GM18858 (cell line): ENCODE measurements around the gene INTS1.

Source experiments
- ATAC-seq: cut with Tn5 transposase; IDR thresholded peaks from one replicate; pipeline ENCODE4 v1.9.1; 2021; ENCODE audit not compliant: unreplicated experiment

INTS1 gene

DNA sequence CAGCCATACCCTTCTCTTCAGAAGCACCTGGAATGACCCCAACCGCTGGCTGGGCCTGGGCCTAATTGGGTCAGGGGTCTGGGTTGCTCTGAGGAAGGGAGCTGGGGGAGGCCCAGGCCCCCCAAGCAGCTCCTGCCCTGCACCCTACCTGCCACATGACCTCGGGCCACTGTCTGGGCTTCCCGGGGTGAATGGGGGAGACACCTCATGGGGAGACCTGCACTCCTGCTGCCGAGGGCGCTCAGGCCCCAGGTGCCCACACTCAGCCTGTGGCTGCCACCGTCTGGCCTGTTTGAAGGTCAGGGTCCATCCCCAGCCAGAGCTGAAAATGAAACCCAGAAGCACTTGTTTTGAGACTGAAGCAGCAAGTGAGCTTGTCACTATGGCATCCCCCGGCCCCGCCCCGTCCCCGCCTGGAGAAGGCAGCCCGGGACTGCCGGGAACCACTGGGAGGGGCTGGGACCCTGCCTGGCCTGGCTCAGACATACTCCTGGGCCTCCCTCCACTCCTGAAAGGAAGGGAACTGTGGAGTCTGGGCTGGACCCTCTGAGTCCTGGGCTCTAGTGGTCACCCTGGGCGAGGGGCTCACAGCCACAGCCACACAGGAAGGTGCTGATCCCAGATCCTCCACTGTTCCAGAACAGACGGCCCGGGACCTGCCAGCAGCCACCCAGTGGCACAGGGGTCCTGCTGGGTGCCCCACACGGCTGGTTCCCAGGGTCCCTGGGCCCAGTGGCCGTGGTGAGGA, 37.5 kb downstream of the INTS1 start:
- ATAC-seq, result no peak

- ATAC-seq, result no peak
Measured at GRCh38 chr7:1464694-1465093, 39.5 kb downstream of the INTS1 start.

DNA sequence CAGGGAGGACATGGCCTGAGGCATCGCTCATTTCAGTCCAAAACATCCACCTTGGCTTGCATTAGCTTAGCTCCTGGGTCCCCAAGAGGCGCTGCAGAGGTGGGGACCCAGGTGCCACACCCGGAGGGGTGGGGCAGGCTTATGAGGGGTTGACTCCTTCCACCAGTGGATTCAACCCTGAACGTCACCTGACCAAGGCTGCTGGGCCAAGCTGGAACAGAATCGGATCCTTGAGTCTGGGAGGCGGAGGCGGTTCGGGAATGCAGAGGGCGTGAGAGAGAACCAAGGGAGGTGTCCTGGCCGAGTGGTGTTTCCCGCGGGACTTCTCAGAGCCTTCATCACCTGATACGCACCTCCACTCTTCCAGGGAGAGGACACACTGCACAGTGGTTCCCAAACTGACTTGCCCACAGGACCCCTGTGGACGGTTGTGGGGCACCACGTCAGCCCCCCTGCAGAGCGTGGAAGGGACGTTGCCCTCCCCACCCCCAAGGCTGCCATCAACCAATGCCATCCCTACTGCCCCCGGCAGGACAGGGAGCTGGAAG, 40.4 kb downstream of the INTS1 start:
- ATAC-seq, result no peak

- ATAC-seq, result no peak
Measured at GRCh38 chr7:1461646-1462375, 42.4 kb downstream of the INTS1 start.

- no peak for ATAC-seq
Measured at GRCh38 chr7:1460821-1461645, 43.2 kb downstream of the INTS1 start.

DNA sequence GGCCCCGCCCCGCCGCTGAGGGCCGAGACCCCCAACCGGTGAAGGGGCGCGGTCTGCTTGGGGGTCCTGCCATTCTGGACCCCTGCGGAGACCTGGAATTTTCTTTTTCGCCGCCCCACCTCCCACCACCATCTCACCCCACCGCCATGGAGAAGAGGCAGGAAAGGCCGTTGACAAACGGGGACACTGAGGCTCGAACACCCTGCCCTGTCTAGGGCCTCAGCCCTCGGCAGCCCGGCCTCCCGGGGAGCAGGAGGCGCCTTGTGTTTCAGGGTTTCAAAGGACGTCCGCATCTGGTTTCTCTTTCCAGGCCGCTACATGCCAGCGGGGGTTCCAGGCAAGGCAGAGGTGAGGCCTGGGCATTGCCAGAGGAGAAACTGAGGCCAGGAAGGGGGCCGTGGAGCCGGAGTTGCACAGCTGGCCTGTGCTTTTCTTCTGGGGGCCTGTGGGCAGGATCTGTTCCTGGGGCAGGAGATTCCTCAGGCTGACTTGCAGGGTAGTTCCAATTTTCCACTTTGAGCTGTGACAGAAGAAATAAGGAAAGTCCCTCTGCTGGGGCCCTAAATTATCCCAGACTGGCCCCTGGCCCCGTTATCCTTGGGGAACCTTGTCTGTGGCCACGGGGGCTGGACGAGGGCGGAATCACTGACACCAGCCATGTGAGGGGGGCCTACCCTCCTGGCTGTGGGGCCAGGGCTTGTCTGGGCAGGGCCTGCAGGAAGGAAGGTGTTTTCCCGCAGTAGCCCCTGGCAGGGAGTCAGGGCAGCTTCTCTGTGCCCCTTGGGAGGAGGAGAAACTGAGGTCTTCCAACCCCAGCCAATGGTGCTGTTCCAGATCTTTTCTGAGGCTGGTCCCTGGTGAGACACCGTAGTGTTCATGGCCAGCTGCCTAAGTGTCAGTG, 44.0 kb downstream of the INTS1 start:
- no peak for ATAC-seq

GRCh38 chr7:1459512-1459892, 44.7 kb downstream of the INTS1 start:
- ATAC-seq, result peak; percentile 81

DNA sequence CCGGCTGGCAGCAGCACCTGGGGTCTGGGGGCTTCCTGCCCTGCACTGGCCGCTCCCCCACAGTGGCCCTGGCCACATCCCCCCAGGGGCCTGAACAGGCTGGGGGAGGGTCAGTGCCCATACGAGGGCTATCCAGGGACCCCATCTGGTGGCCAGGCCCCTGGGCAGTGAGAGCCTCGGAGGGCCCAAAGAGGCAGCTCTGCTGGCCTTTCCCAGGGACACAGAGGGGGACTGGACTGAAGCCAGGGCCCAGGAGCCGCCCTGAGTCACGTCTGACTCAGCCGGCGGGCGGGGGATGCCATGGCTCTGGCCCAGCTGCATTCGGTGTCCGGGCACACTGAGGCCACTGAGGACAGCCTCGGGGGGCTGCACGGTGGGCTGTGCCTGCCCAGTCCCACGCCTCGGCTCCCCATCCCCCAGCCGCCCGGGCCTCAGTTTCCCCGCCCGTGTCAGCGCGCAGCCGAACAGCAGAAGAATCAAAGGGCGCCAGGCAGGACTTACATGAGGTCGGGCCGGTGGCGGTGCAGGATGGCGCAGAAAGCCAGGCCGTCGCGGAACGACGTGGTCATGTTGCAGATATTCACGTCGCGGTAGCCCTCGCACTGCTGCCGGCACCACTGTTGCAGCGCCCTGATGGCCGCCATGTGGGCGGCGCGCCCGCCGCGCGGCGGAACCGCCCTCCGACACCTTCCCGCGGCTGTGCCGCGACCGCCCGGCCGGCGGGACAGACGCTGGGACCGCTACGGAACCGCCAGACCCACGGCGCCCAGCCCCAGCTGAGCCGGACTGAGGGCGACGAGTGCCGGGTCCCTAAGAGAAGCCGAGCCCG, 45.3 kb downstream of the INTS1 start, which contains the start of gene MICALL2:
Gene MICALL2 (minus strand): TSS at position 788 of the 829 bp plus-strand sequence. CDS start 144 bp downstream, at position 644.
- ATAC-seq, result peak; percentile 23

DNA sequence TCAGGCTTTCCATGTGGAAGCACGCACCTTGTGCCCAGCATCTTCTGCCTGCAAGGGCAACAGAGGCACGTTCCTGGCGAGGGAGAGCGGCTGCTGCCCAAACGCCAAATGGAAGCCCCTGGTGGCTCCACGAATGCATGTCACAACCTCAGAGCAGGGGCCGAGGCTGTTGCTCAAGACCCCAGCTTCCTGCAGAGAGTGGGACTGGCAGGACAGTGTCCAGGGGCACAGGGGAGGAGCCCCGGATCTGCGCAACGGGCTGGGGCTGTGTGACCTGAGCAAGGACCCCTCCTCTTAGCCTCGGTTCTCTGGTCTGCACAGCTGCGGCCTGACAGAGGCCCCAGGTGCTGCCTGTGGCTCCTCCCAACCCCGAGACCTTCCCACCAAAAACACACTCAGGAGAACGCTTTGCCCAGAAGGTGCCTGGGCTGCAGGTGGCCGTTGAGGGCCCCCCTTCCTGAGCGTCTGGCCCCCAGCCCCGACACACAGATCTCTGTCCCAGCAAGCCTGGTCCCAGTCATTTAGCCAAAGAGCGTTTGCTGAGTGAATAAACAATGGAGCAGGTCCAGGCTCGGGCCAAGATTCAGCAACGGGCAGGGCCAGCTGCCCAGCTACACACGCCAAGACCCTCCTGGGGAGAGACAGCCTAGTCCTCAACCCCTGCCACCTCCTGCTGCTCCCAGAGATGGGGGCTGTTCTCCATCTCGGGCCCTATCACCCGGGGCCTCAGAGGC, 46.1 kb downstream of the INTS1 start:
- ATAC-seq, result no peak

- ATAC-seq, result no peak
Measured at GRCh38 chr7:1457059-1457948, 46.9 kb downstream of the INTS1 start.

GRCh38 chr7:1455955-1456354, 48.2 kb downstream of the INTS1 start:
- ATAC-seq, result no peak

DNA sequence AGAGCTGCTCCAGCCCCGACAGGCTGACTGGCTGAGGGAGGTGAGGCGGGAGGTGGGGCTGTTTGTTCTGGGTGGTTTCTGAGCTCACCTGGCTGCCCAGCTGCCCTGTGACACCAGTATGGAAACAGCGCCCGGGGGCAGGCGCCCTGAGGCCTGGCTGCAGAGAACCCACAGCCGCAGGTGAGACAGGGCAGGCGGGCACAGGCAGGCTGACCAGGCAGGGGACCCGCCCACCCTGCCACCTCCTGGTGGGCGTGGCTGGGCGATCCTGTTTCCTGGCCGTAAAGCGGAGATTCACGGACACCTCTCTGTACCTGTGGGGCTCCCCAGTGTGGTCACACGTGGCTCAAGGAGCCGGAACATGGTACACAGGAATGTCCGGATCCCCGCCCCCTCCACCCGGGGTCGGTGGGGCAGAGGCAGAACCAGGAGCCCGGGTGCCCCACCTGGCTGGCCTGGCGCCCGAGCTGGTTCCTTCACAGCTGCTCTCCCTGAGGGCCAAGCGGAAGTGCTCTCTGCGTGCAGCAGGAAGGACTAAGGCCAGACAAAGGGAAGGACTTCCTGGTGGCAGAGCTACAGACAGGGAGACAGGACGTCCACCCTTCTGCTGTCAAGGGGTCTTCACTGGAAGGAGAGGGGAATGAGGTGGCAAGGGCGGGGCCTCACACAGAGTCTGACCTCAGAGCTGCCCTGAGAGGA, 48.8 kb downstream of the INTS1 start:
- ATAC-seq, result no peak

DNA sequence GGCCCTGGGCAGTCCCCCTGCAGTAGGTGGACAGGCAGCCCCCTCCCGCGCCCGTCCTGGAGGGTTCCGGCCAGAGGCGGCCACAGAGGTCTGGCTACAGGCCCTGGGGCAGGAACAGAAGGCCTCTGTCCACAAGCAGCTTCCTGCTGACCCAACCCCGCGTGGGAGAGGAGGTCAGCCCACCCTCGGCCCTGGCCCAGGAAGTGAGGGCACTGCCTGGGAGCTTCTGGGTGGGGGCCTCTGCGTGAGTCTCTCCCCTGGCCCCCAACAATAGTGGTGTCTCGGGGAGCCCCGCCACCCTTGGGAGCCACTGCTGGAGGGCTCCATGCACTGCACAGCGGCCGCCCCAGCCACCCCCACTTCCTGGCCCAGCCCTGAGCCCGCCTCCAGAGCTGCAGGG, 49.6 kb downstream of the INTS1 start:
- ATAC-seq, result no peak

- no peak for ATAC-seq
Measured at GRCh38 chr7:1452205-1452604, 52.0 kb downstream of the INTS1 start.

DNA sequence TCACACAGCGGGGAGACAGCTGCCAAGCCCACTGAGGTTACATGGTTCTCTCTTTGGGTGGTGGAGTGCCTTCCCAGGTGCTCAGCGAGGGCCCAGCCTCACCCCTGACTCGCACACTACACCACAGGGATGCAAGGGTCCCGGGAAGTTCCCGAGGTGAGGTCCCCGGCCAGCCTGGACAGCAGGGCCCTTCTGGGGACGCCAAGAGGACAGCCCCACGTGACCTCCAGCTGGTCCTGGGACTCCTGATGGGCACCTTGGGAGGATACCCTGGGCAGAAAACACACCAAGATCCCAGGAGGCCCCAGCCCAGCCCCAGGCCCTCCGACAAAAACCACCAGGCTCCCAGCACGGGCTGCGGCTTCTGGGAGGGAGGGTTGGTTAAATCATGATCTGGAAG, 53.2 kb downstream of the INTS1 start:
- no peak for ATAC-seq

DNA sequence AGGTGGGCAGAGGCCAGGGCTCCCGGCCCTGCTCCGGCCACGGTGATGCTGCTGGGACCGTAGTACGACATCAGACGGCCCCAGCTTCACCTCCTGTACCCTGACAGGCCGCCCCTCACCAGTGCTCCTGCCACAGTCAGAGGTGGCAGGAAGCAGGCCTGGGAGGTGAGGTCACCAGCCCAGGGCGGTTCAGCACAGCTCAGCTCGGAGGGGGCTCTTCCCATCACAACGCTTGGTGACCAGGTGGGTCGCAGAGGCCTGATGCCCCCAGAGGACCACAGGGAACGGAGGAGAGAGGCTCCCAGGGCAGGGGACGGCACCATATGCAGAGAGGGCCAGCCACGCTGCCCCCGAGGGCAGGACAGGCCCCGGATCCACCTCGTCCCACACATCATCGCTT, 53.8 kb downstream of the INTS1 start:
- ATAC-seq, result no peak

DNA sequence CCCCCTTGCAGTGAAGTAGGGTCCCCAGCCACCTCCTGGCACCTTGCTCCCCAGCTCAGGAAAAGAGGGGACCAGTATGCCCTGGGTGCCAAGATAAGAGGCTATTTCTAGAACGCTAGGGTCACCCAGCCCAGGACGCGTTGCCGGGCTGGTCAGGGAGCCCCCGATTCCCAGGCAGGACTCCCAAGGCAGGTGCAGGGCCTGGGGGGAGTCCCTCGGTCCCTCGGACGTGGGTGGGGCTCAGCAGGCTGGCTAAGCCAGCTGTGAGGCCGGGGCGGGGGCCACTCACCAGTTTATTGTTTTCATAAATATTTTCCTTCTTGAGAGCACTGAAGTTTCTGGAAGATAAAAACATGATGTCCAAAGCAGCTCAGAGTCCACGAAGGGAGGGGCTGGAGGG, 54.2 kb downstream of the INTS1 start:
- ATAC-seq, result no peak
